Cardiac muscle cell (in vitro differentiated cells and primary cell): ENCODE measurements around the gene ASH1L. TPM values are rescaled to one million over a fixed set of nuclear protein-coding genes. Genes with fewer than 3 reads are reported as not detected.
"Not testable (repeated sequence)": the region's sequence is repeated elsewhere in the genome, so short reads cannot be mapped to it uniquely, and the experiment has no call there.

Experiments used
- DNase-seq, 2 donors: peaks; one replicate each; pipeline versions ENCODE4 v3.0.0 to v3.0.0-alpha.2; 2010 to 2017; ENCODE audit warnings: low read depth in 1 of 2, low spot score in 1 of 2
- H3K27ac ChIP-seq: fragments of 200-600 bp; sonication (generic); 2 replicates; pipeline ENCODE4 v1.5.1; 2016
- H3K27me3 ChIP-seq: fragments of 200-600 bp; sonication (generic); 2 replicates; pipeline ENCODE4 v1.6.0; 2016; ENCODE audit warnings: control low read depth
- H3K36me3 ChIP-seq: fragments of 200-600 bp; sonication (generic); 2 replicates; pipeline ENCODE4 v1.5.1; 2016; ENCODE audit warnings: control low read depth
- H3K4me1 ChIP-seq: fragments of 200-600 bp; sonication (generic); 2 replicates; pipeline ENCODE4 v1.8.1; 2017; ENCODE audit warnings: low read depth, mild to moderate bottlenecking, mixed run types
- H3K4me3 ChIP-seq: fragments of 200-600 bp; sonication (generic); 2 replicates; pipeline ENCODE4 v1.5.1; 2016; ENCODE audit warnings: mild to moderate bottlenecking
- H3K9me3 ChIP-seq: fragments of 200-600 bp; sonication (generic); 2 replicates; pipeline ENCODE4 v1.5.1; 2017; ENCODE audit warnings: low read depth, mild to moderate bottlenecking, control low read depth
- polyA plus RNA-seq: library from polyadenylated mRNA; unstranded; fragments of >200 nt; fragmentation: Nextera tagmentation; extraction: Ambion mirVana; gene quantifications from 2 replicates; pipeline ENCODE4 v1.2.1, GENCODE V29; 2016
- total RNA-seq: library from RNA; depleted of rRNA; stranded (reverse); fragments of >200 nt; gene quantifications from 2 replicates; pipeline ENCODE4 v1.2.3, GENCODE V29; 2016
- TF ChIP-seq, protein P1 (sequence below): IDR thresholded peaks from 2 replicates; pipeline ENCODE4 v1.5.1; 2012; ENCODE audit warnings: low read depth, mild to moderate bottlenecking, low read length

The ASH1L gene
- total and polyA plus RNA-seq, 2 experiments from 2014 or later = 25.9 to 31.2 TPM

DNA sequence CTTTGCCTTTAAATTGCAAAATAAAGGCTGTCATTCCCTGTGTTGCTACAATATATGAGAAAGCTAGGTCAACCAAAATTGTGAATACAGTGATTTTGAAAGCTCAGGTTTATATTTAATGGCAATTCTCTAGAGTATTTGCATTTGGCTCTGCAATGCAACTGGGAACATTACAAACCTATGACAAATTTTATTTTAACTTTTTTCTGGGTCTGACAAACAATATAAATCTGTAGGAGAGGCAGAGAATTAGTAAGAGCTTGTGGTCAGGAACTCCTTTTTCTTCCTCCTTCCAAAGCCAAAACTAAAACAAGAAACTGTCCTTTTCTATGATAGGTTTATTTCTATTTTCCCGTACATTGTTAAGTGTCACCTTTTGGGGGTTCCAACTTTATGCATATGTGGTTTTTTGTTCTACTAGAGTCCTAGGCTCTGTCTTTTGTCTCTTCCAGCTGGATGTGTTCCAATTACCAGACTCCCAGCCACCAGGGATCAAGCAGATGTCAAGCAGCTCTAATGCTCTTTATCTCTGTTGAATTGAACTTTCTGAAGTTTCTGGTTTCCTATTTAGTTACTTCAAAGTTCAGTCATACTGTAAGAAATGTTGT, 106.9 kb downstream of the ASH1L start:
- TF ChIP-seq, protein P1, sequence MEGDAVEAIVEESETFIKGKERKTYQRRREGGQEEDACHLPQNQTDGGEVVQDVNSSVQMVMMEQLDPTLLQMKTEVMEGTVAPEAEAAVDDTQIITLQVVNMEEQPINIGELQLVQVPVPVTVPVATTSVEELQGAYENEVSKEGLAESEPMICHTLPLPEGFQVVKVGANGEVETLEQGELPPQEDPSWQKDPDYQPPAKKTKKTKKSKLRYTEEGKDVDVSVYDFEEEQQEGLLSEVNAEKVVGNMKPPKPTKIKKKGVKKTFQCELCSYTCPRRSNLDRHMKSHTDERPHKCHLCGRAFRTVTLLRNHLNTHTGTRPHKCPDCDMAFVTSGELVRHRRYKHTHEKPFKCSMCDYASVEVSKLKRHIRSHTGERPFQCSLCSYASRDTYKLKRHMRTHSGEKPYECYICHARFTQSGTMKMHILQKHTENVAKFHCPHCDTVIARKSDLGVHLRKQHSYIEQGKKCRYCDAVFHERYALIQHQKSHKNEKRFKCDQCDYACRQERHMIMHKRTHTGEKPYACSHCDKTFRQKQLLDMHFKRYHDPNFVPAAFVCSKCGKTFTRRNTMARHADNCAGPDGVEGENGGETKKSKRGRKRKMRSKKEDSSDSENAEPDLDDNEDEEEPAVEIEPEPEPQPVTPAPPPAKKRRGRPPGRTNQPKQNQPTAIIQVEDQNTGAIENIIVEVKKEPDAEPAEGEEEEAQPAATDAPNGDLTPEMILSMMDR = no peak
- H3K4me3 ChIP-seq = no peak overlapping the region
- peak; percentile 52 to 54 for DNase-seq
- no peaks in the 10 kb centered on the region for H3K27me3 ChIP-seq
- no peaks in the 10 kb centered on the region for H3K9me3 ChIP-seq
- H3K27ac ChIP-seq = peak overlapping the region; percentile 72
- H3K36me3 ChIP-seq = peaks cover 8% of the 10 kb centered on the region
- peaks cover 22% of the 10 kb centered on the region for H3K4me1 ChIP-seq

DNA sequence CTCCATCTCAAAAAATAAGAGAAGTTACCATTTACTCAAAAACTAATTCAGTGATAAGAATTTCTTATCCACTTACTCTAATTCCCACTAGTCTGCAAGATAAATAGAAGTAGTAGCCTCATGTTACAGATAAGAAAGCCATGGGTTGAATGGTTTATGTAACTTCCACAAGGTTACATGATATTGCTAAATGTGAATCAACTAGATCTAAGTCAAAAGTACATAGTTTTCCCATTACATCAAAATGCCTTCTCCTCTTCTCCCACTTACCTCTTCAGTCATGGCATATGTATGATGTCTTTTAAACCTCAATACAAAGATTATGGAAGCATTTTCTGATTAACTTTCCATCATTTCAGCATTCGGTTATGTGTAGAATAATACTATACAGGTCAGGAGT, 108.5 kb downstream of the ASH1L start:
- no peaks in the 10 kb centered on the region for H3K27me3 ChIP-seq
- peaks cover 17% of the 10 kb centered on the region for H3K36me3 ChIP-seq
- no peaks in the 10 kb centered on the region for H3K9me3 ChIP-seq
- H3K27ac ChIP-seq = peak overlapping the region; percentile 40
- H3K4me3 ChIP-seq = no peak overlapping the region
- peaks cover 22% of the 10 kb centered on the region for H3K4me1 ChIP-seq
- TF ChIP-seq, protein P1 = no peak
- peak in 1 of 2 donors; percentile 57 for DNase-seq

DNA sequence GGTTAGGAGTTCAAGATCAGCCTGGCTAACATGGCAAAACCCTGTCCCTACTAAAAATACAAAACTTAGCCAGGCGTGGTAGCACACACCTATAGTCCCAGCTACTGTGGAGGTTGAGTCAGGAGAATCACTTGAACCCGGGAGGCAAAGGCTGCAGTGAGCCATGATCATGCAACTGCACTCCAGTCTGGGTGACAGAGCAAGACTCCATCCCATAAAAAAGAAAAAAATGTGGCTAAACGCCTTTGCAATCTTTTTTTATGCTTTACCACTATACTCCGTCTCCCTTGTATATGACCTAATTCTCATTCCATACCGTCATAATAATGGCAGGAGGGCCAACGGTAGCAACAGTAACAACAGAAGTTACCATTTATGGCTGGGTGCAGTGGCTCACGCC, 109.5 kb downstream of the ASH1L start:
- no peak for DNase-seq
- TF ChIP-seq, protein P1 = no peak
- peaks cover 15% of the 10 kb centered on the region for H3K36me3 ChIP-seq
- no peaks in the 10 kb centered on the region for H3K27me3 ChIP-seq
- H3K4me1 ChIP-seq = peaks cover 22% of the 10 kb centered on the region
- H3K27ac ChIP-seq = no peak overlapping the region
- no peak overlapping the region for H3K4me3 ChIP-seq
- H3K9me3 ChIP-seq = no peaks in the 10 kb centered on the region

DNA sequence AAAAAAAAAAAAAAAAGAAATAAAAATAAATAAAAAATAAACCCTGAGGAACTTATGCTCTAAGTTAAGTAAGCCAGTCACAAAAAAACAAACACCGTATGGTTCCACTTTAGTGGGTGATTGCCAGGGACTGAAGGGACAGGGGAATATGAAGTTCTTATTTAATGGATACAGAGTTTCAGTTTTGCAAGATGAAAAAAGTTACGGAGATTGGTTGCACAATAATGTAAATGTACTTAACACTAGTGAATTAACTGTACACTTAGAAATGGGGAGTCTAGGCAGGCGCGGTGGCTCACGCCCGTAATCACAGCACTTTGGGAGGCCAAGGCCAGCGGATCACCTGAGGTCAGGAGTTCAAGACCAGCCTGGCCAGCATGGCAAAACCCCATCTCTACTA, 111.4 kb downstream of the ASH1L start:
- Histone ChIP-seq H3K27ac (no peak overlapping the region), H3K36me3 (peaks cover 10% of the 10 kb centered on the region), H3K4me3 (no peak overlapping the region), H3K9me3 (no peaks in the 10 kb centered on the region), H3K27me3 (no peaks in the 10 kb centered on the region), H3K4me1 (peaks cover 11% of the 10 kb centered on the region)
- TF ChIP-seq, protein P1 = no peak
- DNase-seq = no peak

DNA sequence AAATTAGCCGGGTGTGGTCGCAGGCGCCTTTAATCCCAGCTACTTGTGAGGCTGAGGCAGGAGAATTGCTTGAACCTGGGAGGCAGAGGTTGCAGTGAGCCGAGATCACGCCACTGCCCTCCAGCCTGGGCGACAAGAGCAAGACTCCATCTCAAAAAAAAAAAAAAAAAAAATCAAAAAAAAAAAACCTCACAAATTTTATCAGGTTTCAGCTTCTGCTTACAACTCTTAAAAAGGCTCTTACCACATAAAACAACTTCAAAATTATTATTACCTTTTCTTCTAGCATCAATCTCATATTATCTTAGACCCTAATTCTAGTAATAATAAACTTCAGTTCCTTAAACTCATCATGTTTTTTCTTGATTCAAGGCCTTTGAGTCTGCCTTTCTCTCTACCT, 120.2 kb downstream of the ASH1L start:
- H3K9me3 ChIP-seq, H3K36me3 ChIP-seq, H3K4me1 ChIP-seq, H3K27me3 ChIP-seq, H3K4me3 ChIP-seq, DNase-seq: not testable (repeated sequence)
- H3K27ac ChIP-seq = peak overlapping the region; percentile 48

DNA sequence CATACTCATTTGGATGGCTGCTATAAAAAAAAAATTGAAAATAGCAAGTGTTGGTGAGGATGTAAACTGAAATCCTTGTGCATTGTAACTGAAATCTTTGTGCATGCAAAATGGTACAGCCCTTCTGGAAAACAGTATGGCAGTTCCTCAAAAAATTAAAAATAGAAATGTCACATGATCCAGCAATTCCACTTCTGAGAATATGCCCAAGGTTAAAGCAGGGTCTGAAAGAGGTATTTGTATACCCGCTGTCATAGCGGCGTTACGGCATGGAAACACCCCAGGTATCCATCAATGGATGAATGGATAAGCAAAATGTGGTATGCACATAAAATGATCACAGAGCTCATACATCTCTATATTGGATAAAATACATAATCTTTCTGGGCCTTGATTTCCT, 125.2 kb downstream of the ASH1L start:
- peaks cover 5% of the 10 kb centered on the region for H3K4me1 ChIP-seq
- peaks cover 20% of the 10 kb centered on the region for H3K36me3 ChIP-seq
- H3K27ac ChIP-seq = no peak overlapping the region
- TF ChIP-seq, protein P1 = no peak
- no peak overlapping the region for H3K4me3 ChIP-seq
- no peaks in the 10 kb centered on the region for H3K27me3 ChIP-seq
- no peaks in the 10 kb centered on the region for H3K9me3 ChIP-seq
- DNase-seq = no peak

DNA sequence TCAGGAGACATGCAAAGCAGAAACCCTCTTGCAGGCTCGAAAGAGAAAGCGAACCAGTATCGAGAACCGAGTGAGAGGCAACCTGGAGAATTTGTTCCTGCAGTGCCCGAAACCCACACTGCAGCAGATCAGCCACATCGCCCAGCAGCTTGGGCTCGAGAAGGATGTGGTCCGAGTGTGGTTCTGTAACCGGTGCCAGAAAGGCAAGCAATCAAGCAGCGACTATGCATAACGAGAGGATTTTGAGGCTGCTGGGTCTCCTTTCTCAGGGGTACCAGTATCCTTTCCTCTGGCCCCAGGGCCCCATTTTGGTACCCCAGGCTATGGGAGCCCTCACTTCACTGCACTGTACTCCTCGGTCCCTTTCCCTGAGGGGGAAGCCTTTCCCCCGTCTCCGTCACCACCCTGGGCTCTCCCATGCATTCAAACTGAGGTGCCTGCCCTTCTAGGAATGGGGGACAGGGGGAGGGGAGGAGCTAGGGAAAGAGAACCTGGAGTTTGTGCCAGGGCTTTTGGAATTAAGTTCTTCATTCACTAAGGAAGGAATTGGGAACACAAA, 128.7 kb downstream of the ASH1L start:
- not testable (repeated sequence) for H3K4me3 ChIP-seq, DNase-seq, H3K4me1 ChIP-seq, H3K27ac ChIP-seq, H3K27me3 ChIP-seq, H3K9me3 ChIP-seq
- H3K36me3 ChIP-seq = peaks cover 23% of the 10 kb centered on the region

DNA sequence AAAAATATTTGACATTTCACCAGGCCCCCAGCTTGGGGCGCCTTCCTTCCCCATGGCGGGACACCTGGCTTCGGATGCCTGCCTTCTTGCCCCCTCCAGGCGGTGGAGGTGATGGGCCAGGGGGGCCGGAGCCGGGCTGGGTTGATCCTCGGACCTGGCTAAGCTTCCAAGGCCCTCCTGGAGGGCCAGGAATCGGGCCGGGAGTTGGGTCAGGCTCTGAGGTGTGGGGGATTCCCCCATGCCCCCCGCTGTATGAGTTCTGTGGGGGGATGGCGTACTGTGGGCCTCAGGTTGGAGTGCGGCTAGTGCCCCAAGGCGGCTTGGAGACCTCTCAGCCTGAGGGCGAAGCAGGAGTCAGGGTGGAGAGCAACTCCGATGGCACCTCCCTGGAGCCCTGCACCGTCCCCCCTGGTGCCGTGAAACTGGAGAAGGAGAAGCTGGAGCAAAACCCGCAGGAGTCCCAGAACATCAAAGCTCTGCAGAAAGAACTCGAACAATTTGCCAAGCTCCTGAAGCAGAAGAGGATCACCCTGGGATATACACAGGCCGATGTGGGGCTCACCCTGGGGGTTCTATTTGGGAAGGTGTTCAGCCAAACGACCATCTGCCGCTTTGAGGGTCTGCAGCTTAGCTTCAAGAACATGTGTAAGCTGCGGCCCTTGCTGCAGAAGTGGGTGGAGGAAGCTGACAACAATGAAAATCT, 129.3 kb downstream of the ASH1L start:
- H3K9me3 ChIP-seq, H3K4me1 ChIP-seq, H3K27ac ChIP-seq, H3K27me3 ChIP-seq, H3K4me3 ChIP-seq, DNase-seq: not testable (repeated sequence)
- peaks cover 22% of the 10 kb centered on the region for H3K36me3 ChIP-seq
